LNCaP clone FGC (cell line): ENCODE measurements around the gene AAR2.

Source experiments
- DNase-seq: peaks from one replicate; pipeline ENCODE4 v3.0.0-alpha.2; 2011; ENCODE audit warnings: low read depth
- H3K4me3 ChIP-seq: 2 replicates; pipeline ENCODE4 v1.5.1; 2011; ENCODE audit warnings: mild to moderate bottlenecking, low read depth, low read length, control low read depth
- TF ChIP-seq, protein P1 (sequence below): IDR thresholded peaks from 2 replicates; pipeline ENCODE4 v1.5.1; 2012; ENCODE audit warnings: mild to moderate bottlenecking; ENCODE audit not compliant: control insufficient read depth, insufficient read depth; ENCODE audit errors: extremely low read depth

Gene AAR2

DNA sequence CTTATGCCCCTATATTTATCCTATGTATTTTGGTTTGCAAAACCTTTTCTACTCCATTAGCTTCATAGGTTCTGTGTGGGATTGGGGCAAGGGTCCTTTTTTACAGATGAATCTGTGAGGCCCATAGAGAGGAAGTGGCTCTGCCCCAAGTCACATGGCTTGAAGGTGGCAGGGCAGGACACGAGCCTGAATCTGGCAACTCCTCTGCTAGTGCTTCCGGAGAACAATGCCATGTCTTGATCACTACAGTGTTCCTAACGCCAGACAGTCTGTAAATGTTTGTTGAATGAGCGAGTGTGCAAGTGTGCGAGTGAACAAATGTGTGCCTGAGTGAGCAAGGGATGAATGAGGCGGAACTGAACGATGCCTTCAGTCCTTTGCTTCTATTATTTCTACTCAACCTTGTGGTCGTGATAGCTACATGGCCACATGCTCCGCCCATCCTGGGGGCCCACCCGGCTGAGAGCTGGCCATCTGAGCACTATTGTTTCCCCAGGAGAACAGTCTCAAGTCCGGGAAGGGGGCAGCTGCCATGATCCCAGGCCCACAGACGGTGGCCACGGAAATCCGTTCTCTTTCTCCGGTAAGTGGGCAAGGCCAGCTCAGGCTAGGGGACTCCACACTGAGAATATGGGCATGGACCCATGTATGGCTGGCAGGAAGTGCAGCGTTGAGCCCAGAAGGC, 17.8 kb upstream of the AAR2 start:
- no peak for DNase-seq
- TF ChIP-seq, protein P1, sequence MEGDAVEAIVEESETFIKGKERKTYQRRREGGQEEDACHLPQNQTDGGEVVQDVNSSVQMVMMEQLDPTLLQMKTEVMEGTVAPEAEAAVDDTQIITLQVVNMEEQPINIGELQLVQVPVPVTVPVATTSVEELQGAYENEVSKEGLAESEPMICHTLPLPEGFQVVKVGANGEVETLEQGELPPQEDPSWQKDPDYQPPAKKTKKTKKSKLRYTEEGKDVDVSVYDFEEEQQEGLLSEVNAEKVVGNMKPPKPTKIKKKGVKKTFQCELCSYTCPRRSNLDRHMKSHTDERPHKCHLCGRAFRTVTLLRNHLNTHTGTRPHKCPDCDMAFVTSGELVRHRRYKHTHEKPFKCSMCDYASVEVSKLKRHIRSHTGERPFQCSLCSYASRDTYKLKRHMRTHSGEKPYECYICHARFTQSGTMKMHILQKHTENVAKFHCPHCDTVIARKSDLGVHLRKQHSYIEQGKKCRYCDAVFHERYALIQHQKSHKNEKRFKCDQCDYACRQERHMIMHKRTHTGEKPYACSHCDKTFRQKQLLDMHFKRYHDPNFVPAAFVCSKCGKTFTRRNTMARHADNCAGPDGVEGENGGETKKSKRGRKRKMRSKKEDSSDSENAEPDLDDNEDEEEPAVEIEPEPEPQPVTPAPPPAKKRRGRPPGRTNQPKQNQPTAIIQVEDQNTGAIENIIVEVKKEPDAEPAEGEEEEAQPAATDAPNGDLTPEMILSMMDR, result no peak
- H3K4me3 ChIP-seq, result no peak overlapping the region

DNA sequence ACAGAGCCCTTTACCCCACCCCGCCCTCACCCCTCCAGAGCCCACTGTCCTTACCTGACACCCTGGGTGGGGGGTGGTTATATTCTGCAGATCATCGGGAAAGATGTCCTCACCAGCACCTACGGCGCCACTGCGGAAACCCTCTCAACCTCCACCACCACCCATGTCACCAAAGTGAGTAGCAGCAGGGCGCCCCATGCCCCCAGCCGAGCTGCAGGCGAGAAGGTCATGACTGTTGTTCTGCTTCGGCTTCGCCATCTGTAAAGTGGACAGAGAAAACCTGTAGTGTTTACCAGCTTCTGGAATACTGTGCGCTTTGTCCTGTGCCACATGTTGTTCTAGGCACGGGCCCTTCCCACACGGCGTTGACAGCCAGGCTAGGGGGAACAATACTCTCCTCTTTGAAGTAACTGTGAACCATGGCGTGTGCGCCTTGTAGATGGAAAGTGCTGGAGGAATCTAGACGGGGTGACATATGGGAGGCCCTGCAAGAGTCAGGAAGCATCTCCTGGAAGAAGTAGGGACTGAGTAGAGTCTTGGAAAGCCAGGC, 16.5 kb upstream of the AAR2 start:
- TF ChIP-seq, protein P1, result no peak
- no peak for DNase-seq
- no peak overlapping the region for H3K4me3 ChIP-seq

GRCh38 chr20:36225666-36226065, 10.6 kb upstream of the AAR2 start:
- no peak for DNase-seq
- TF ChIP-seq, protein P1, result no peak
- H3K4me3 ChIP-seq, result no peak overlapping the region

DNA sequence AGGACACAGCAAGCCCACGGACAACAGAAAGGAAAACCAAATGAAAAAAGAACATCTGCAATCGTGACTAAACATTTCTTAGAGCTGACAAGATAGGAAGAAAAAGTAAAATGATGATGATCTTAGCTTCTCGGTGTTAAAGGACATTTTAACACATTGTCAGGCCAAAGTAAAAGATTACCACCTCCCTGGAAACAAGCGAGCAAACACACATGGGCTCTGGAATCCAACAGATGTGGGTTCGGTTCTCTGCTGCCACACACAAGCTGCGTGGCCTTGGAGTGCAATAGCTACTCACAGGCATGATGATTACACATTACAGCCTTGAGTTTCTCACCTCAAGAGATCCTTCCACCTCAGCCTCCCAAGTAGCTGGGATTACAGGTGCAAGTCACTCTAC, 7.5 kb upstream of the AAR2 start:
- TF ChIP-seq, protein P1, result no peak
- no peak for DNase-seq
- H3K4me3 ChIP-seq, result no peak overlapping the region

- TF ChIP-seq, protein P1, result no peak
- H3K4me3 ChIP-seq, result no peak overlapping the region
- DNase-seq, result no peak
These were observed 6.3 kb upstream of the AAR2 start for GRCh38 chr20:36230019-36230418.

- TF ChIP-seq, protein P1, result no peak
- no peak overlapping the region for H3K4me3 ChIP-seq
- DNase-seq, result no peak
These were observed 4.9 kb upstream of the AAR2 start for GRCh38 chr20:36231331-36231730.
